ENCODE measurements around the gene ZNF516.

GRCh38 chr18:76484749-76485387, 10.2 kb downstream of the ZNF516 start:
- no peak for TF ChIP-seq REST (IDR thresholded peaks at IDR 0.05; ENCODE audit: insufficient replicate concordance, low read depth)
- TF ChIP-seq CTCF (IDR thresholded peaks at IDR 0.05; ENCODE audit: insufficient read depth, low read length), result no peak
